DOHH2 (cell line): ENCODE results near the gene CIAO3.

ENCODE experiments used
- H3F3A ChIP-seq: fragments of 200-600 bp; sonication (generic), shearing (Covaris generic); 2 replicates; pipeline ENCODE4 v1.6.0; 2016; ENCODE audit warnings: antibody characterized with exemption, mild to moderate bottlenecking; ENCODE audit not compliant: control insufficient read depth, insufficient read depth
- H3K27ac ChIP-seq: fragments of 200-600 bp; sonication (generic); 2 replicates; pipeline ENCODE4 v1.5.1; 2014; ENCODE audit warnings: low read depth, mild to moderate bottlenecking, low read length, moderate library complexity
- H3K27me3 ChIP-seq: fragments of 200-600 bp; sonication (generic); 2 replicates; pipeline ENCODE4 v1.6.1; 2014; ENCODE audit warnings: mild to moderate bottlenecking, low read length, mixed read lengths; ENCODE audit not compliant: control insufficient read depth
- H3K36me3 ChIP-seq: fragments of 200-600 bp; sonication (generic); 2 replicates; pipeline ENCODE4 v1.6.1; 2014; ENCODE audit warnings: mild to moderate bottlenecking, low read length, moderate library complexity, mixed read lengths; ENCODE audit not compliant: control insufficient read depth
- H3K4me1 ChIP-seq: fragments of 200-600 bp; sonication (generic); 2 replicates; pipeline ENCODE4 v1.6.1; 2014; ENCODE audit warnings: mild to moderate bottlenecking, low read length, mixed read lengths; ENCODE audit not compliant: control insufficient read depth
- H3K4me2 ChIP-seq: fragments of 200-600 bp; sonication (generic); 2 replicates; pipeline ENCODE4 v1.6.0; 2014; ENCODE audit warnings: mild to moderate bottlenecking, low read length, moderate library complexity
- H3K4me3 ChIP-seq: fragments of 200-600 bp; sonication (generic); 2 replicates; pipeline ENCODE4 v1.5.1; 2014; ENCODE audit warnings: mild to moderate bottlenecking, low read length, mixed read lengths
- H3K79me2 ChIP-seq: fragments of 200-600 bp; sonication (generic); 2 replicates; pipeline ENCODE4 v1.6.1; 2014; ENCODE audit warnings: mild to moderate bottlenecking, low read length, mixed read lengths; ENCODE audit not compliant: control insufficient read depth
- H3K9me2 ChIP-seq: fragments of 200-600 bp; sonication (generic); replicated peaks from 2 replicates; pipeline ENCODE4 v1.6.1; 2014; ENCODE audit warnings: mild to moderate bottlenecking, low read length, mixed read lengths; ENCODE audit not compliant: control insufficient read depth
- H3K9me3 ChIP-seq: fragments of 200-600 bp; sonication (generic); 2 replicates; pipeline ENCODE4 v1.6.1; 2014; ENCODE audit warnings: antibody characterized with exemption, low read length, mixed read lengths; ENCODE audit not compliant: control insufficient read depth, insufficient read depth
- H4K20me1 ChIP-seq: fragments of 200-600 bp; sonication (generic); 2 replicates; pipeline ENCODE4 v1.6.0; 2014; ENCODE audit warnings: low read depth, mild to moderate bottlenecking, antibody characterized with exemption, low read length, moderate library complexity; ENCODE audit not compliant: control insufficient read depth, insufficient read depth
- EZH2phosphoT487 ChIP-seq: fragments of 200-600 bp; sonication (generic); IDR thresholded peaks from 2 replicates; pipeline ENCODE4 v1.6.1; 2017; ENCODE audit warnings: borderline replicate concordance, mild to moderate bottlenecking, antibody characterized with exemption, low read length, moderate library complexity, mixed read lengths
- TF ChIP-seq, protein P1 (sequence below): fragments of 200-600 bp; sonication (generic); IDR thresholded peaks from one replicate; pipeline ENCODE4 v1.5.1; 2014; ENCODE audit warnings: antibody characterized with exemption, mild to moderate bottlenecking, low read depth, low read length; ENCODE audit not compliant: poor library complexity, severe bottlenecking

CIAO3 gene

GRCh38 chr16:704552-705380 is 36.0 kb downstream of the CIAO3 start:
- no peaks in the 10 kb centered on the region for H3K9me2 ChIP-seq
- H3K27ac ChIP-seq = no peak overlapping the region
- TF ChIP-seq EZH2phosphoT487 = no peak
- TF ChIP-seq, protein P1, sequence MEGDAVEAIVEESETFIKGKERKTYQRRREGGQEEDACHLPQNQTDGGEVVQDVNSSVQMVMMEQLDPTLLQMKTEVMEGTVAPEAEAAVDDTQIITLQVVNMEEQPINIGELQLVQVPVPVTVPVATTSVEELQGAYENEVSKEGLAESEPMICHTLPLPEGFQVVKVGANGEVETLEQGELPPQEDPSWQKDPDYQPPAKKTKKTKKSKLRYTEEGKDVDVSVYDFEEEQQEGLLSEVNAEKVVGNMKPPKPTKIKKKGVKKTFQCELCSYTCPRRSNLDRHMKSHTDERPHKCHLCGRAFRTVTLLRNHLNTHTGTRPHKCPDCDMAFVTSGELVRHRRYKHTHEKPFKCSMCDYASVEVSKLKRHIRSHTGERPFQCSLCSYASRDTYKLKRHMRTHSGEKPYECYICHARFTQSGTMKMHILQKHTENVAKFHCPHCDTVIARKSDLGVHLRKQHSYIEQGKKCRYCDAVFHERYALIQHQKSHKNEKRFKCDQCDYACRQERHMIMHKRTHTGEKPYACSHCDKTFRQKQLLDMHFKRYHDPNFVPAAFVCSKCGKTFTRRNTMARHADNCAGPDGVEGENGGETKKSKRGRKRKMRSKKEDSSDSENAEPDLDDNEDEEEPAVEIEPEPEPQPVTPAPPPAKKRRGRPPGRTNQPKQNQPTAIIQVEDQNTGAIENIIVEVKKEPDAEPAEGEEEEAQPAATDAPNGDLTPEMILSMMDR = no peak
- H4K20me1 ChIP-seq = no peaks in the 10 kb centered on the region
- H3K36me3 ChIP-seq = no peaks in the 10 kb centered on the region
- no peak overlapping the region for H3K4me3 ChIP-seq
- no peaks in the 10 kb centered on the region for H3K79me2 ChIP-seq
- H3F3A ChIP-seq = no peaks in the 10 kb centered on the region
- H3K4me2 ChIP-seq = no peak overlapping the region
- H3K9me3 ChIP-seq = no peaks in the 10 kb centered on the region
- H3K27me3 ChIP-seq = peaks cover 71% of the 10 kb centered on the region
- no peaks in the 10 kb centered on the region for H3K4me1 ChIP-seq

DNA sequence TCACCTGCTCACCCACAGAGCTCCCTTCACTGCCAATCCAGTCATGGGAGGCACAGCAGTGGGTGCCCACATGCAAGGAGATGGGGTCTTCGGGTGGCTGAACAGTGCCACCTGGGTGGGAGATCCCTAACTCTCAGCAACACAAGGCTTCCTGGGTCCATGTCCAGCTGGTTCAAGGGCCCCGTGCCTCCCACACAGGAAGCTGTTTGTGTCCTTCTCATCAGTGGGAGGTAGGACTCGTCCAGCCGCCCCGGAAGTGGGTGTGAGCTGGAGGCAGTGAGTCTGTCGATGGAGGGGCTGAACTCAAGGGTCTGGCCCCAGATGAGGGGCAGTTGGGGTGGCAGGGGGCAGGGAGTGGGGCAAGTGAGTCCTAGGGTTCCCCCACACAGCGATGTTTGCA is 36.8 kb downstream of the CIAO3 start:
- H3K4me3 ChIP-seq = no peak overlapping the region
- no peaks in the 10 kb centered on the region for H3F3A ChIP-seq
- no peaks in the 10 kb centered on the region for H3K4me1 ChIP-seq
- no peaks in the 10 kb centered on the region for H3K79me2 ChIP-seq
- no peaks in the 10 kb centered on the region for H4K20me1 ChIP-seq
- no peak overlapping the region for H3K27ac ChIP-seq
- no peak overlapping the region for H3K4me2 ChIP-seq
- H3K9me3 ChIP-seq = no peaks in the 10 kb centered on the region
- no peaks in the 10 kb centered on the region for H3K36me3 ChIP-seq
- TF ChIP-seq, protein P1 = no peak
- no peak for TF ChIP-seq EZH2phosphoT487
- H3K27me3 ChIP-seq = peaks cover 65% of the 10 kb centered on the region
- H3K9me2 ChIP-seq = no peaks in the 10 kb centered on the region

- H4K20me1 ChIP-seq = no peaks in the 10 kb centered on the region
- H3K4me3 ChIP-seq = no peak overlapping the region
- peaks cover 62% of the 10 kb centered on the region for H3K27me3 ChIP-seq
- no peaks in the 10 kb centered on the region for H3K9me3 ChIP-seq
- H3K79me2 ChIP-seq = no peaks in the 10 kb centered on the region
- H3K4me2 ChIP-seq = no peak overlapping the region
- TF ChIP-seq EZH2phosphoT487 = no peak
- TF ChIP-seq, protein P1 = no peak
- H3F3A ChIP-seq = no peaks in the 10 kb centered on the region
- H3K4me1 ChIP-seq = no peaks in the 10 kb centered on the region
- no peaks in the 10 kb centered on the region for H3K36me3 ChIP-seq
- H3K27ac ChIP-seq = no peak overlapping the region
- H3K9me2 ChIP-seq = no peaks in the 10 kb centered on the region
These were observed 37.4 kb downstream of the CIAO3 start for GRCh38 chr16:703406-703805.
